Skeletal muscle tissue (tissue), 4 donors: ENCODE measurements around the gene JAG2. TPM values are rescaled to one million over a fixed set of nuclear protein-coding genes. Genes with fewer than 3 reads are reported as not detected.

ENCODE experiments used
- H3K27ac ChIP-seq: one replicate; pipeline ENCODE4 v1.7.0; 2013; ENCODE audit warnings: mild to moderate bottlenecking, low read depth, low read length, inconsistent platforms
- H3K27me3 ChIP-seq, 3 donors: one replicate each; pipeline ENCODE4 v1.7.0; 2013; ENCODE audit warnings: low read length in 3 of 3; ENCODE audit not compliant: control insufficient read depth in 3 of 3, insufficient read depth in 3 of 3
- H3K36me3 ChIP-seq, 3 donors: one replicate each; pipeline ENCODE4 v1.7.0; 2013; ENCODE audit warnings: low read length in 3 of 3; ENCODE audit not compliant: control insufficient read depth in 3 of 3, insufficient read depth in 3 of 3
- H3K4me1 ChIP-seq, 3 donors: one replicate each; pipeline ENCODE4 v1.7.0; 2013; ENCODE audit warnings: low read length in 3 of 3, mild to moderate bottlenecking in 3 of 3; ENCODE audit not compliant: control insufficient read depth in 3 of 3, insufficient read depth in 3 of 3
- H3K4me3 ChIP-seq, 3 donors: one replicate each; pipeline ENCODE4 v1.7.0; 2013; ENCODE audit warnings: low read length in 3 of 3
- H3K9ac ChIP-seq, 3 donors: one replicate each; pipeline ENCODE4 v1.7.0; 2013; ENCODE audit warnings: low read length in 3 of 3, mild to moderate bottlenecking in 3 of 3, moderate library complexity in 2 of 3, low read depth in 1 of 3
- H3K9me3 ChIP-seq, 3 donors: one replicate each; pipeline ENCODE4 v1.7.0; 2013; ENCODE audit warnings: low read length in 3 of 3; ENCODE audit not compliant: control insufficient read depth in 3 of 3
- total RNA-seq: library from RNA; depleted of rRNA; stranded (reverse); fragments of >200 nt; gene quantifications from one replicate; pipeline ENCODE4 v1.2.3, GENCODE V29; 2014
- donor health status: Osteomylitis.

The JAG2 gene
- total RNA-seq, 1 donor from 2014 or later, result 33.9 TPM

DNA sequence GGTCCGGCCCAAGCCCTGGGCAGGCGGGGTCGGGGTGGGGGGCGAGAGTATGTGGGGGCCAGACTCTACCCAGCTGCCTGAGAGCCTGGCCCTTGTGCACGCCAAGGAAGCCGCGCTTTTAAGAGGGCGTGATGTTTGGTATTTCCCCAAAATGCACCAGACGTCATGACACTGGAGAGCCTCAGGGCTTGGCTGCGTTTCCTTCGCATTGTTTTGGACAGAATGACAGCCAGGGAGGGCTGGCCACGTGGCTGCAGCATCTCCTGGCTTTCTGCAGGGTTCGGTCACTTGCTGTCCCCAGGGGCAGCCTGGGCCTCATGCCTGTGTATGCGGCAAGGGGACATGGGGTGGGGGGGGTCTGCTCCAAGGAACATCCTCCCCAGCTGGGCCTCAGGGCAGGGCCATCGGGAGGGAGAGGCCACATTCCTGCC is 28.6 kb upstream of the JAG2 start:
- Histone ChIP-seq H3K27ac (peak overlapping the region; percentile 40), H3K27me3 (peaks cover 60 to 80% (median 67%) of the 10 kb centered on the region in 3 donors), H3K36me3 (no peaks in the 10 kb centered on the region), H3K4me3 (no peak overlapping the region), H3K4me1 (peaks cover 12 to 57% (median 50%) of the 10 kb centered on the region in 3 donors), H3K9me3 (no peaks in the 10 kb centered on the region), H3K9ac (no peak overlapping the region)

GRCh38 chr14:105196265-105196960 is 27.8 kb upstream of the JAG2 start:
- H3K27me3 ChIP-seq, result peaks cover 60 to 77% (median 67%) of the 10 kb centered on the region in 3 donors
- peak overlapping the region in 1 of 3 donors; percentile 40 for H3K9ac ChIP-seq
- no peaks in the 10 kb centered on the region for H3K36me3 ChIP-seq
- H3K4me1 ChIP-seq, result peaks cover 12 to 50% (median 42%) of the 10 kb centered on the region in 3 donors
- H3K27ac ChIP-seq, result peak overlapping the region; percentile 56
- no peaks in the 10 kb centered on the region for H3K9me3 ChIP-seq
- no peak overlapping the region for H3K4me3 ChIP-seq

- H3K27ac ChIP-seq, result peak overlapping the region; percentile 56
- H3K4me3 ChIP-seq, result no peak overlapping the region
- H3K27me3 ChIP-seq, result peaks cover 56 to 70% (median 60%) of the 10 kb centered on the region in 3 donors
- H3K9me3 ChIP-seq, result no peaks in the 10 kb centered on the region
- H3K4me1 ChIP-seq, result peaks cover 12 to 51% (median 35%) of the 10 kb centered on the region in 3 donors
- peak overlapping the region in 1 of 3 donors; percentile 40 for H3K9ac ChIP-seq
- no peaks in the 10 kb centered on the region for H3K36me3 ChIP-seq
Measured at GRCh38 chr14:105195522-105196264, 27.1 kb upstream of the JAG2 start.

DNA sequence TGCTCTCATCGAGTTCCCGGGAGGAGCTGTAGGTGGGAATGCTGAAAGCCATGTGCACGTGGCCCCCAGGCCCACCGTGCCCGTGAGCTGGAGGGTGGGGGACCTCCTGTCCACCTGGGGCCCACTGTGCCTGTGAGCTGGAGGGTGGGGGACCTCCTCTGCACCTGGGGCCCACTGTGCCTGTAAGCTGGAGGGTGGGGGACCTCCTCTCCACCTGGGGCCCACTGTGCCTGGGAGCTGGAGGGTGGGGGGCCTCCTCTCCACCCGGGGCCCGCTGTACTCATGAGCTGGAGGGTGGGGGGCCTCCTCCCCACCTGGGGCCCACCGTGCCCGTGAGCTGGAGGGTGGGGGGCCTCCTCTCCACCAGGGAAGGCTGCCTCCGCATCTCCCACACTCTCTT is 26.5 kb upstream of the JAG2 start:
- Histone ChIP-seq H3K9me3 (no peaks in the 10 kb centered on the region), H3K4me1 (peaks cover 12 to 50% (median 32%) of the 10 kb centered on the region in 3 donors), H3K9ac (no peak overlapping the region), H3K36me3 (no peaks in the 10 kb centered on the region), H3K4me3 (no peak overlapping the region), H3K27me3 (peaks cover 51 to 64% (median 54%) of the 10 kb centered on the region in 3 donors), H3K27ac (peak overlapping the region; percentile 56)

DNA sequence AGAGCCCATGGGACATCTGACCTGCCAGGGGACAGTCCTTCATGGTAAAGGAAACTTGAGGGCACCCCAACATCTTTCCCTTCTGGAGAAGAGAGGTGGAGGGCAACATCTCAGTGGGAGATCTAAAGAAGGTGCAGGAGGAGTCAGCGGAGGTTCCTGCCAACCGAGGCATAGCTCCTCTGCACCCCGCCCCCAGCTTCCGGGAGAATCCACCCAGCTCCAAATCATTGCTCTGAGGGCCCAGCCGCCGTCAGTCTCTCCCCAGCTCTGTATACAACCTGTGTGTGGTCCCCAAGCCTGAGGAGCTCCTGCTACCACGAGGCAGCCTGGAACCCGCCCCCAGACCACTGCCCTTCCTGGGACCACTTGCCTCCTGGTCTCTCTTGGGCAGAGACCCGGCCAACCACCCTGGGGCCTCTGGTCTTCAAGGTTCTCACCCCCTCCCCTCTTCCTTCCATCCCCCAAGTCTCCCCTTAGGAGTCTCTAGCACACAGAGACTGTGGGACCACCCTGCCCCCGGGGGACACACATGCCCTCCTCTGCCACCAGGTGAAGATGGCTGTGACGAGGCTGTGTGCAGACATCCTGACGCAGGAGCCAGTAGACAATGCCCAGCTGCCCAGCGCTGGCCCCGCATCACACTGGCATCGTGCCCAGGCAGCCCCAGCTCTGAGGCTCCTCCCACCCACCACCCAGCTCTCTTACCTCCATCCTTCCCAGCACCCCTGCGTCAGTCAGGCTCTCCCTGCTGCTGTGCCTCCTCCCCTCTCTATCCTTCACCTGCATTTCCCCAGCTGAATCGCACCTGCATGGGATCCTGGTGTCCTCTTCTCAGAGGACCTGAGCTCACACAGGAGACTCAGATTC is 25.6 kb upstream of the JAG2 start:
- peaks cover 42 to 55% (median 45%) of the 10 kb centered on the region in 3 donors for H3K27me3 ChIP-seq
- H3K9ac ChIP-seq, result peak overlapping the region in 1 of 3 donors; percentile 45
- no peaks in the 10 kb centered on the region for H3K36me3 ChIP-seq
- peak overlapping the region; percentile 56 for H3K27ac ChIP-seq
- H3K4me3 ChIP-seq, result no peak overlapping the region
- H3K9me3 ChIP-seq, result no peaks in the 10 kb centered on the region
- H3K4me1 ChIP-seq, result peaks cover 12 to 44% (median 26%) of the 10 kb centered on the region in 3 donors

GRCh38 chr14:105192866-105193731 is 24.5 kb upstream of the JAG2 start:
- peaks cover 31 to 45% (median 38%) of the 10 kb centered on the region in 3 donors for H3K27me3 ChIP-seq
- peaks cover 12 to 36% (median 15%) of the 10 kb centered on the region in 3 donors for H3K4me1 ChIP-seq
- H3K9me3 ChIP-seq, result peaks cover 0 to under 1% (median 0%) of the 10 kb centered on the region in 3 donors
- peak overlapping the region; percentile 44 for H3K27ac ChIP-seq
- peak overlapping the region in 1 of 3 donors; percentile 45 for H3K9ac ChIP-seq
- no peaks in the 10 kb centered on the region for H3K36me3 ChIP-seq
- H3K4me3 ChIP-seq, result no peak overlapping the region

DNA sequence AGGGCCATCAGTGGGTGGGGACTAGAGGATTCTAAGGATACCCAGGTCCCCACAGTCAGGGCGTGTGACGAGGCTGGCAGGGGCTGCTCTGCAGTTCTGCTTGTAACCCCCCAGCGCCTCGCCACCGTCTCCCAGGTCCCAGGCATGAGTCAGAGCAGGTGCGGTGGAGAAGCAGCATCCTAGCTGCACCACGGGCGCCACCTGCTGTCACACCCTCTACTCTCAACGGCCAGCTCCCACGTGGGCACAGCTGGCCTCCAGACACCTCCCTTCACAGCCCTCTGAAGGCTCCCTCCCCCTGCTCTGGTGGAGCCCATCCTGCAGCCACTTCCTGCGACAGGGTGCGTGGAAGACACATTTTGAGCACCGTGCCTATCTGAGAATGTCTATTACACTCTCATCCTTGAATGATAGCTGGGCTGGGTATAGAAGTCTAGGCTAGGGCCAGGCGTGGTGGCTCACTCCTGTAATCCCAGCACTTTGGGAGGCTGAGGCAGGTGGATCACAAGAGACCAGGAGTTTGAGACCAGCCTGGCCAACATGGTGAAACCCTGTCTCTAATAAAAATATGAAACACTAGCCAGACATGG is 19.5 kb upstream of the JAG2 start:
- Histone ChIP-seq H3K4me3 (no peak overlapping the region), H3K36me3 (no peaks in the 10 kb centered on the region), H3K9ac (no peak overlapping the region), H3K27ac (no peak overlapping the region), H3K9me3 (peaks cover 0 to 3% (median 0%) of the 10 kb centered on the region in 3 donors), H3K4me1 (peaks cover 7 to 15% (median 14%) of the 10 kb centered on the region in 3 donors), H3K27me3 (peaks cover 0 to 9% (median 0%) of the 10 kb centered on the region in 3 donors)

DNA sequence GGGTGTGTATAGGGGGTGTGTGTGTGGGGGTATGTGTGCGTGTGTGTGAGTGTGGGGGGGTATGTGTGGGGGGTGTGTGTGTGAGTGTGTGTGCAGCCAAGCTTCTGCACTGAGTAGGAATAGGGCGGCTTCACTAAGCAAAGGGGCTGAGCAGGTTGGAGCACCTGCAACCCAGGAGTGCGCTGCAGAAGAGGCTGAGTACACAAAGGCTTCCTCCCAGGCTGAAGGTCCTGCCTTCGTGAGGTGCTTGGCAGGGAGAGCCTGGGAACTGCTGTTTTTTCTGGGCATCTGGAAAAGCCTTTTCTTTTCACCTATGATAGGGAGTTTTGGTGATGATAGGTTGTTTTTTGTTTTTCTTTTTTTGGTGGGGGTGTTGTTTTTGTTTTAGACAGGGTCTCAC is 18.5 kb upstream of the JAG2 start:
- no peak overlapping the region for H3K27ac ChIP-seq
- H3K36me3 ChIP-seq, result no peaks in the 10 kb centered on the region
- H3K9ac ChIP-seq, result no peak overlapping the region
- peaks cover 0 to 9% (median 0%) of the 10 kb centered on the region in 3 donors for H3K27me3 ChIP-seq
- H3K9me3 ChIP-seq, result peaks cover 0 to 3% (median 0%) of the 10 kb centered on the region in 3 donors
- H3K4me1 ChIP-seq, result peaks cover 7 to 21% (median 19%) of the 10 kb centered on the region in 3 donors
- H3K4me3 ChIP-seq, result no peak overlapping the region
